Measurements from ENCODE around the gene NTF3.

The NTF3 gene

DNA sequence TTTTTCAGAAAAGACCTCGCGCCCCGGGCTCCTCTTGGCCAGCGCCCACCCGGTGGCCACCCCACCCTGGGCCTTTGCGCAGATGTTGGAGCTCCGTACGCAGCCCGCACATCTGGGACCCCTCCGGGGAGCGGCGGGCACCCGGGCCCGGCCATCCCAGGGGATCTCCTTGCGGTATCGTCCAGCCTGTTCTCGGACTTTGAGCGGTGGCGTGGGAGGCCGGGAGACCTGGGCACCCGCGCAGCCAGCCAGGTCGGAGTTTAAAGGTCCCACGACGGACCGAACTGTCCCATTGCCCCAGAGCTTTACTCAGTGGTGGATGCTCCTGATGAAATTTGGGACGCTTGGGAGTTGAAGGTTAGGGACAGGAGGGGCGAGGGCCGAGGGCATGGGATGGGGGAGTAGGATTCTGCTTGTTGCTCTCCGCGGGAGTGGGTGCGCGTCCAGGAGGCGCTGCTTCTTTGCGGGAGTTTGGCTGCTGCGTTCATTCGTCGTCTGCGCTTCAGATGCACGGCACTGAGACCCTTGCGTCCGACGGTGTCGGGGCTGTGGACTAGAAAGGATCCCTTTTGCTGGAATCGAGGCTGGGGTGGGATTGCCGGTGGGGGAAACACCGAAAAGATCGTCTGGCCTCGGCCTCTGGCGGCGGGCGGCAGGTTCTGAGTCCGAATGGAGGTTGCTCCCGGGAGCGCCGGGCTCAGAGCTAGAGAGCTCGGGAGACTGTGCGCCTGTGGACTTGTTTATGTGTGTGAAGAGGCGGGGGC, 1.4 kb downstream of the NTF3 start:
- H4K20me1 ChIP-seq (ENCODE audit: insufficient read depth, low read length), result no peaks in the 10 kb centered on the region
- H3K9me3 ChIP-seq (ENCODE audit: insufficient read depth, low read length), result no peaks in the 10 kb centered on the region
- H3K4me1 ChIP-seq (ENCODE audit: low read length), result no peaks in the 10 kb centered on the region
- no peak overlapping the region for H3K4me2 ChIP-seq (ENCODE audit: low read length)
- no peak overlapping the region for H3K4me3 ChIP-seq (ENCODE audit: low read length)
- H2AFZ ChIP-seq (ENCODE audit: low read depth, low read length), result no peak overlapping the region
- no peak overlapping the region for H3K9ac ChIP-seq (ENCODE audit: low read length)
- no peaks in the 10 kb centered on the region for H3K36me3 ChIP-seq (replicated peaks; ENCODE audit: low read depth, low read length)
- H3K27me3 ChIP-seq (ENCODE audit: low read depth, low read length), result peaks cover 7% of the 10 kb centered on the region; the same call in 1 of the 2 replicates
- no peaks in the 10 kb centered on the region for H3K79me2 ChIP-seq (ENCODE audit: low read length)
- no peak overlapping the region for H3K27ac ChIP-seq (ENCODE audit: low read length)
- TF ChIP-seq, protein P1, sequence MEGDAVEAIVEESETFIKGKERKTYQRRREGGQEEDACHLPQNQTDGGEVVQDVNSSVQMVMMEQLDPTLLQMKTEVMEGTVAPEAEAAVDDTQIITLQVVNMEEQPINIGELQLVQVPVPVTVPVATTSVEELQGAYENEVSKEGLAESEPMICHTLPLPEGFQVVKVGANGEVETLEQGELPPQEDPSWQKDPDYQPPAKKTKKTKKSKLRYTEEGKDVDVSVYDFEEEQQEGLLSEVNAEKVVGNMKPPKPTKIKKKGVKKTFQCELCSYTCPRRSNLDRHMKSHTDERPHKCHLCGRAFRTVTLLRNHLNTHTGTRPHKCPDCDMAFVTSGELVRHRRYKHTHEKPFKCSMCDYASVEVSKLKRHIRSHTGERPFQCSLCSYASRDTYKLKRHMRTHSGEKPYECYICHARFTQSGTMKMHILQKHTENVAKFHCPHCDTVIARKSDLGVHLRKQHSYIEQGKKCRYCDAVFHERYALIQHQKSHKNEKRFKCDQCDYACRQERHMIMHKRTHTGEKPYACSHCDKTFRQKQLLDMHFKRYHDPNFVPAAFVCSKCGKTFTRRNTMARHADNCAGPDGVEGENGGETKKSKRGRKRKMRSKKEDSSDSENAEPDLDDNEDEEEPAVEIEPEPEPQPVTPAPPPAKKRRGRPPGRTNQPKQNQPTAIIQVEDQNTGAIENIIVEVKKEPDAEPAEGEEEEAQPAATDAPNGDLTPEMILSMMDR (IDR thresholded peaks at IDR 0.05; ENCODE audit: low read depth, low read length), result no peak
- no peak for TF ChIP-seq EZH2phosphoT487 (IDR thresholded peaks at IDR 0.05; ENCODE audit: low read depth)

DNA sequence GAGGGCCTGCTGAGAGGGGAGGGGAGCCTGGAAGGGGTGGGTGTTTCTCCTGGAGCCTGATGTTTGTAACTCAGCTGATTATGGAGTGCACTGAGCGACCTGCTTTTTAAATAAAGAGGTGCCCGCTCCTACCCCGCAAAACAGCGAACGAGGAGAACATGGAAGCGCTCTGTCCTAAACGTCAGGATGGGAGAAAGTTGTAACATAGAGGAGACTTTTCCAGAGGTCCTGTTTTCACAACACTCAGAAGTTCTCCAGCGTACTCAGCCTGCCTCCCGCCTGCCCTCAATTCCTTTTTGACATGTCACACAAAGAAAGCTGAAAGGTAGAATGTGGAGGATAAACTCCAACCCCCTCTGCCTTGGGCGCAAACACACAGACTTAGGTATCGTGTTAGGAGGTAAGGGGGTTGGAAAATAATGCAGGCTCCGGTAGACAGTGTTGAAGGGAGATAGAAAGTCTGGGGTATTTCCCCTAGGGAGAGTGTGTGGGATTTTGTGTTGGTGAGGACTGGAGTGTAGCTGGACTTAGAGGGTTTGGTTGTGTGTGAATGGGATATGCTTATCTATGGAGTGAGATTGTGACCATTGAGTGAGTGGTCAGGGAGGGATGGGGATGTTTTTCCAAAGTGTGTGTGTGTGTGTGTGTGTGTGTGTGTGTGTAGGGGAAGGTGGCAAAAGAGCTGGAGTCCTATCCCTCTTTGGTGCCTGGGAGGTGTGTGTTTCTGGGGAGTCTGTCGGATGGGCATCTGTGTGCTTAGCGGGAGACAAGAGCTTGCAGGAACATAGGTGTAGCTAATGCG, 2.1 kb downstream of the NTF3 start:
- no peak overlapping the region for H3K9ac ChIP-seq (ENCODE audit: low read length)
- no peak overlapping the region for H3K27ac ChIP-seq (ENCODE audit: low read length)
- TF ChIP-seq EZH2phosphoT487 (IDR thresholded peaks at IDR 0.05; ENCODE audit: low read depth), result no peak
- TF ChIP-seq, protein P1 (IDR thresholded peaks at IDR 0.05; ENCODE audit: low read depth, low read length), result no peak
- H4K20me1 ChIP-seq (ENCODE audit: insufficient read depth, low read length), result no peaks in the 10 kb centered on the region
- no peak overlapping the region for H3K4me3 ChIP-seq (ENCODE audit: low read length)
- H3K4me1 ChIP-seq (ENCODE audit: low read length), result no peaks in the 10 kb centered on the region
- peaks cover 14% of the 10 kb centered on the region; the same call in 1 of the 2 replicates for H3K27me3 ChIP-seq (ENCODE audit: low read depth, low read length)
- no peak overlapping the region for H3K4me2 ChIP-seq (ENCODE audit: low read length)
- no peak overlapping the region for H2AFZ ChIP-seq (ENCODE audit: low read depth, low read length)
- H3K36me3 ChIP-seq (replicated peaks; ENCODE audit: low read depth, low read length), result no peaks in the 10 kb centered on the region
- no peaks in the 10 kb centered on the region for H3K79me2 ChIP-seq (ENCODE audit: low read length)
- no peaks in the 10 kb centered on the region for H3K9me3 ChIP-seq (ENCODE audit: insufficient read depth, low read length)

DNA sequence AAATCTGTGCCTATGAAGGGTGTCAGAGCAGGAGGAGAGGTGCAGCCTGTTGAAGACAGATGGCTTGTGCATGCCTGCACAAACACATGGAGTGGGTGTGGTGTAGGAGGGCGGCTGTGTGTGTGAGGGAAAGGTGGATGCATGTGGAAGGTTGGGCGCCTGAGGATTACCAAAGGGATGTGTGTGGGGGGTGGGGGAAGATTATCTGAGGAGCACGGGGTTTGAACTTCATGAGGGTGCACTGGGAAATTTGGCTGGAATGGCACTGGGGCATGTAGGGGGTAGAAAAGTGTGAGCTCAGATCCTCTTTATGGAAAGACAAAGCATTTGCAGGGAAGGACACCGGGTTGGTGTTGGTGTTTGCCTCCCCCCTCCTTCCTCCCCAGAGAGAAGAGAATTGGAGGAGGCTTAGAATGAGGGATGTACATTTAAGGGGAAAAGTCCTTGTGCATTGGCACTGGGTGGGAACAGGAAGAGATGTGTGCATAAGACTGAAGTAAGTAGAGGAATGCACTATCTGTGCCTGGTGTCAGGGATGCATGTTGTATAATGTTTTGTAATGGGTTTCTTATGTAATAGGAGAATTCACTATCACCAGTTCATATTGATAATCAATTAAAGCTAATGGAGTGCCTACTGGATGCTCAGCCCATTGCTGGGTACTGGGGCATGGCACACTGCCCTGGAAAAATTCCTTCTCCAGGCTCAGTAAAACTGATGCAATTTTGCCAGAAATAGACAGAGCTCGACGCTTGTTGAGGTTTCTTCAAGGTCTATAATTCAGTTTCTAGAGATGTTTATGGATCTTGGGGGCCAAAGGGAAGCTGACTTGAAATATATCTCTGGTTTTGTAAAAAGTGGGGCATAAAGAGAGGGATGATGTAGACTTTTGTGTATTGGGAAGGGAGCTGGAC, 3.0 kb downstream of the NTF3 start:
- Histone ChIP-seq H3K4me3 (ENCODE audit: low read length) (no peak overlapping the region), H2AFZ (ENCODE audit: low read depth, low read length) (no peak overlapping the region), H3K9ac (ENCODE audit: low read length) (no peak overlapping the region), H3K27ac (ENCODE audit: low read length) (no peak overlapping the region), H3K36me3 (replicated peaks; ENCODE audit: low read depth, low read length) (no peaks in the 10 kb centered on the region), H3K9me3 (ENCODE audit: insufficient read depth, low read length) (no peaks in the 10 kb centered on the region), H3K27me3 (ENCODE audit: low read depth, low read length) (peaks cover 22% of the 10 kb centered on the region; the same call in 1 of the 2 replicates), H3K4me2 (ENCODE audit: low read length) (no peak overlapping the region), H4K20me1 (ENCODE audit: insufficient read depth, low read length) (no peaks in the 10 kb centered on the region), H3K4me1 (ENCODE audit: low read length) (no peaks in the 10 kb centered on the region), H3K79me2 (ENCODE audit: low read length) (no peaks in the 10 kb centered on the region)
- no peak for TF ChIP-seq EZH2phosphoT487 (IDR thresholded peaks at IDR 0.05; ENCODE audit: low read depth)
- TF ChIP-seq, protein P1 (IDR thresholded peaks at IDR 0.05; ENCODE audit: low read depth, low read length), result no peak
